Epithelial cell of esophagus (primary cell): ENCODE results near the gene MRPS12.

Experiments used
- DNase-seq: peaks from one replicate; pipeline ENCODE4 v3.0.0; 2010; ENCODE audit warnings: low read depth
- H3K4me3 ChIP-seq: 2 replicates; pipeline ENCODE4 v1.5.1; 2011; ENCODE audit warnings: mild to moderate bottlenecking, low read length, control low read depth
- CTCF ChIP-seq: IDR thresholded peaks from 2 replicates; pipeline ENCODE4 v1.5.1; 2011; ENCODE audit warnings: low read depth, mild to moderate bottlenecking, low read length, control low read depth, inconsistent platforms; ENCODE audit not compliant: insufficient read depth; ENCODE audit errors: missing control alignments

The MRPS12 gene

GRCh38 chr19:38892841-38893240, 37.9 kb upstream of the MRPS12 start:
- no peak overlapping the region for H3K4me3 ChIP-seq
- TF ChIP-seq CTCF = no peak
- DNase-seq = no peak

- no peak for DNase-seq
- no peak for TF ChIP-seq CTCF
Observed at GRCh38 chr19:38893341-38893771, 37.4 kb upstream of the MRPS12 start.

GRCh38 chr19:38894968-38895367, 35.8 kb upstream of the MRPS12 start:
- no peak for TF ChIP-seq CTCF
- DNase-seq = no peak
- no peak overlapping the region for H3K4me3 ChIP-seq

More at GRCh38 chr19:38893341-38893771, 37.4 kb upstream of the MRPS12 start:
- H3K4me3 ChIP-seq = no peak overlapping the region

GRCh38 chr19:38898788-38899446, 31.8 kb upstream of the MRPS12 start:
- TF ChIP-seq CTCF = no peak
- H3K4me3 ChIP-seq = peak overlapping the region; percentile 95
- DNase-seq = peak; percentile 19

GRCh38 chr19:38899447-38900201, 31.1 kb upstream of the MRPS12 start, which contains the start of the genes NFKBIB and SIRT2:
Gene NFKBIB, plus strand, starts transcription at chr19:38899969. Its CDS starts 64 bp downstream, at chr19:38900033.
Gene SIRT2, minus strand, starts transcription at chr19:38899618. Its CDS starts 97 bp downstream, at chr19:38899521.
- TF ChIP-seq CTCF = no peak
- peak; percentile 100 for DNase-seq
- H3K4me3 ChIP-seq = peak within 1 kb of the TSS; percentile 95

- peak overlapping the region; percentile 95 for H3K4me3 ChIP-seq
- DNase-seq = peak; percentile 65
- no peak for TF ChIP-seq CTCF
Observed at GRCh38 chr19:38900202-38900629, 30.5 kb upstream of the MRPS12 start.
